GM12878 (cell line): ENCODE data around the gene QPCT. TPM values are rescaled to one million over a fixed set of nuclear protein-coding genes. Genes with fewer than 3 reads are reported as not detected.

ENCODE experiments used
- ATAC-seq: fragments of 200-7000 bp; cut with Tn5 transposase; 3 replicates; pipeline ENCODE4 v1.9.1; 2020; ENCODE audit warnings: mild to moderate bottlenecking, moderate library complexity
- BruUV-seq: library from RNA; stranded (reverse); fragments of 400-500 nt; replicated peaks from 2 replicates; lab custom pipeline; 2021; lab: Mats Ljungman, UMichigan
- CTCF ChIA-PET: fragments of 300-600 bp; sonication (Branson Sonifier 250); formaldehyde crosslinking; extraction: SDS; loops from one replicate; lab custom pipeline; 2021; ENCODE audit warnings: inconsistent platforms; lab: Yijun Ruan, JAX
- POLR2A ChIA-PET: fragments of 350-600 bp; formaldehyde crosslinking; extraction: SDS; loops from one replicate; lab custom pipeline; 2021; ENCODE audit warnings: inconsistent platforms; lab: Charles Lee
- RAD21 ChIA-PET: fragments of 300-600 bp; sonication (Branson Sonifier 250); formaldehyde crosslinking; loops from one replicate; lab custom pipeline; 2023; ENCODE audit warnings: antibody characterized with exemption; ENCODE audit not compliant: unreplicated experiment; lab: Charles Lee
- SMC1A ChIA-PET: fragments of 300-600 bp; sonication (Branson Sonifier 250); formaldehyde crosslinking; loops from one replicate; lab custom pipeline; 2023; ENCODE audit not compliant: unreplicated experiment, uncharacterized antibody; lab: Charles Lee
- DNase-seq: peaks from one replicate; pipeline ENCODE4 v3.0.0-alpha.2; 2011; ENCODE audit warnings: low read depth, low spot score
- FAIRE-seq: peaks from 3 replicates; lab custom pipeline; 2011; peaks lifted over from hg19 to GRCh38; lab: Jason Lieb, UNC
- H2AFZ ChIP-seq: 2 replicates; pipeline ENCODE4 v1.6.0; 2011; ENCODE audit warnings: low read depth, low read length, control low read depth; ENCODE audit not compliant: control insufficient read depth
- H3K27ac ChIP-seq: 2 replicates; pipeline ENCODE4 v1.5.1; 2011; ENCODE audit warnings: control low read depth; ENCODE audit not compliant: control insufficient read depth, insufficient read depth
- H3K27me3 ChIP-seq, 2 experiments: replicated peaks in 1 of 2; 2 replicates each; pipeline versions ENCODE4 v1.6.0 to v1.6.1; 2011; ENCODE audit warnings: low read length in 1 of 2; ENCODE audit not compliant: control insufficient read depth in 2 of 2, insufficient read depth in 2 of 2
- H3K36me3 ChIP-seq, 2 experiments: 2 replicates each; pipeline ENCODE4 v1.5.1; 2011; ENCODE audit warnings: low read length in 1 of 2; ENCODE audit not compliant: control insufficient read depth in 2 of 2, insufficient read depth in 2 of 2
- H3K4me1 ChIP-seq: 2 replicates; pipeline ENCODE4 v1.6.1; 2011; ENCODE audit warnings: mild to moderate bottlenecking, low read length, moderate library complexity, mixed read lengths; ENCODE audit not compliant: control insufficient read depth, insufficient read depth
- H3K4me2 ChIP-seq: 2 replicates; pipeline ENCODE4 v1.6.0; 2011; ENCODE audit warnings: control low read depth; ENCODE audit not compliant: control insufficient read depth, insufficient read depth
- H3K4me3 ChIP-seq: fragments of 200-600 bp; sonication (generic); 2 replicates; pipeline ENCODE4 v1.5.1; 2016
- H3K79me2 ChIP-seq: 2 replicates; pipeline ENCODE4 v1.6.0; 2011; ENCODE audit warnings: low read length; ENCODE audit not compliant: control insufficient read depth, insufficient read depth
- H3K9ac ChIP-seq: 2 replicates; pipeline ENCODE4 v1.8.0; 2011; ENCODE audit warnings: low read length, control low read depth, mixed read lengths; ENCODE audit not compliant: control insufficient read depth, insufficient read depth
- H3K9me3 ChIP-seq: replicated peaks from 3 replicates; pipeline ENCODE4 v1.5.1; 2011; ENCODE audit warnings: mild to moderate bottlenecking, low read length; ENCODE audit not compliant: control insufficient read depth, insufficient read depth
- H4K20me1 ChIP-seq: 2 replicates; pipeline ENCODE4 v1.6.0; 2011; ENCODE audit not compliant: control insufficient read depth, insufficient read depth
- BCL11A ChIP-seq: IDR thresholded peaks from 2 replicates; pipeline ENCODE4 v1.6.1; 2011; ENCODE audit warnings: low read depth, low read length
- BHLHE40 ChIP-seq, 2 experiments: fragments of 450-650 bp in 1 of 2; IDR thresholded peaks; 2 replicates each; pipeline ENCODE4 v1.6.1; 2011 to 2017; ENCODE audit warnings: low read depth in 2 of 2, borderline replicate concordance in 1 of 2, improper control_type of control experiment in 1 of 2, low read length in 1 of 2, mild to moderate bottlenecking in 1 of 2
- BMI1 ChIP-seq: fragments of 450-650 bp; IDR thresholded peaks from 2 replicates; pipeline ENCODE4 v1.6.1; 2016; ENCODE audit warnings: mild to moderate bottlenecking, moderate library complexity, borderline replicate concordance
- FOXK2 ChIP-seq: fragments of 450-650 bp; IDR thresholded peaks from 2 replicates; pipeline ENCODE4 v1.6.1; 2017; ENCODE audit warnings: mild to moderate bottlenecking, moderate library complexity
- GATAD2B ChIP-seq: fragments of 450-650 bp; conservative IDR thresholded peaks from 2 replicates; pipeline ENCODE4 v1.6.1; 2017; ENCODE audit warnings: low read depth, mild to moderate bottlenecking, moderate library complexity
- KDM1A ChIP-seq: fragments of 200-600 bp; sonication (generic); IDR thresholded peaks from 2 replicates; pipeline ENCODE4 v1.6.1; 2016; ENCODE audit warnings: borderline replicate concordance
- MEF2A ChIP-seq: IDR thresholded peaks from 2 replicates; pipeline ENCODE4 v1.6.1; 2011; ENCODE audit warnings: low read depth, mild to moderate bottlenecking, low read length, moderate library complexity; ENCODE audit not compliant: insufficient read depth
- MYB ChIP-seq: fragments of 150-350 bp; IDR thresholded peaks from 2 replicates; pipeline ENCODE4 v1.6.1; 2014; ENCODE audit warnings: mild to moderate bottlenecking, low read depth, low read length, borderline replicate concordance
- POLR2AphosphoS5 ChIP-seq: IDR thresholded peaks from 2 replicates; pipeline ENCODE4 v1.6.1; 2011; ENCODE audit warnings: mild to moderate bottlenecking, low read length, inconsistent platforms
- RBBP5 ChIP-seq: fragments of 200-600 bp; sonication (generic); conservative IDR thresholded peaks from 2 replicates; pipeline ENCODE4 v1.6.1; 2016
- RFX5 ChIP-seq: IDR thresholded peaks from 2 replicates; pipeline ENCODE4 v1.6.1; 2011; ENCODE audit warnings: low read depth, low read length, improper control_type of control experiment
- SPI1 ChIP-seq: IDR thresholded peaks from 2 replicates; pipeline ENCODE4 v1.6.1; 2011; ENCODE audit warnings: low read depth, mild to moderate bottlenecking, low read length, moderate library complexity, borderline replicate concordance; ENCODE audit not compliant: insufficient read depth
- WGBS: methylation state at CpG from one replicate; pipeline ENCODE4 v1.1.6; 2016; ENCODE audit warnings: low lambda C conversion rate; ENCODE audit not compliant: insufficient replicate concordance, insufficient coverage; ENCODE audit errors: missing lambda C conversion rate; 5-methylcytosine and 5-hydroxymethylcytosine counted together
- in situ Hi-C: fragments of 300-500 bp; cut with MboI; formaldehyde crosslinking; loops from 9 replicates; pipeline ENCODE4 v1.14.3; 2018; ENCODE audit warnings: mixed read lengths
- intact Hi-C: fragments of 100-400 bp; cut with micrococcal nuclease; formaldehyde crosslinking; loops from one replicate; pipeline ENCODE4 v1.14.2; 2022; ENCODE audit not compliant: unreplicated experiment
- polyA plus RNA-seq, 11 experiments: library from polyadenylated mRNA; depleted of rRNA in 4 of 11; unstranded in 6 of 11; stranded (reverse) in 5 of 11; fragments of >200 nt; fragmentation: Nextera tagmentation in 4 of 11; fragmentation: Illumina TruSeq in 1 of 11; extraction: Ambion mirVana in 4 of 11; extraction: Trizol in 1 of 11; gene quantifications; 1 replicate in 1 of 11; 2 replicates in 10 of 11; pipeline versions ENCODE4 v1.2.1 to v1.2.3, GENCODE V29; 2011 to 2016; ENCODE audit warnings: inconsistent platforms in 2 of 11, missing spikeins in 2 of 11, low read depth in 1 of 11
- total RNA-seq, 4 experiments: library from RNA; depleted of rRNA in 3 of 4; stranded (reverse); fragments of >200 nt in 3 of 4; fragmentation: Illumina TruSeq in 1 of 4; extraction: Trizol in 1 of 4; gene quantifications; 2 replicates each; pipeline versions ENCODE4 v1.2.1 to v1.2.3, GENCODE V29; 2013 to 2021
- TF ChIP-seq, protein P1 (sequence below): fragments of 450-650 bp; IDR thresholded peaks from 2 replicates; pipeline ENCODE4 v1.6.1; 2017; ENCODE audit warnings: mild to moderate bottlenecking
- TF ChIP-seq, protein P2 (sequence below): fragments of 150-350 bp; IDR thresholded peaks from 2 replicates; pipeline ENCODE4 v1.6.1; 2014; ENCODE audit warnings: mild to moderate bottlenecking, low read depth, low read length
- TF ChIP-seq, protein P3 (sequence below): fragments of 450-650 bp; IDR thresholded peaks from 2 replicates; pipeline ENCODE4 v1.6.1; 2018; ENCODE audit warnings: borderline replicate concordance, mild to moderate bottlenecking; ENCODE audit not compliant: partially characterized antibody
- TF ChIP-seq, protein P4 (sequence below): fragments of 450-650 bp; IDR thresholded peaks from 2 replicates; pipeline ENCODE4 v1.6.1; 2018; ENCODE audit warnings: mild to moderate bottlenecking, low read depth, moderate library complexity; ENCODE audit not compliant: partially characterized antibody

QPCT gene
- total and polyA plus RNA-seq, 10 of the 15 experiments (the other 5 are each of a cell fraction or from before 2014, with no cell fraction given), result 0.14 to 0.86 (median 0.18) TPM; not detected in 1

DNA sequence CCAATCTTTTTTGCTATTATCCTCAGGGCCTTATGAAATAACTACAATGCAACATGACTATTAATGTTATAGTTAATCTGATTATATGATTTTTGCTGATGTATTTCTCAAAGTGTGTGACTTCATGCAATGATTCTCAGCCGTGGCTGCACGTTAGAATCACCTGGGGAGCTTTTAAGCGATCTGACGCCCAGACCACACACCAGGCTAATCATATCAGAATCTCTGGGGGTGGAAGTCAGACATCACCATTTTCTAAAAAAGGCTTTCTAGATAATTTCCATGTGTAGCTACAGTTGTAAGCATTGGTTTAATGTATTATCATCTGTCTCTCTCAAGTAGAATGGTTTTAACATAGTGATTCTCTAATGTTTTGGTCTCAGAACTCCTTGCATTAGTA, 5.5 kb upstream of the QPCT start:
- H2AFZ ChIP-seq, result no peak overlapping the region
- ChIA-PET RAD21 (interaction anchor here (0.6 to 1.0 kb wide), 2 partner anchors 19 to 57 kb away, joined by 3 read pairs; no protein-coding TSS in a partner anchor), CTCF (interaction anchor here (0.7 to 1.4 kb wide), 2 partner anchors 9 to 31 kb away, joined by 3 to 4 read pairs; no protein-coding TSS in a partner anchor), SMC1A (interaction anchor here (0.8 to 1.6 kb wide), 2 partner anchors 10 to 16 kb away, joined by 3 read pairs; no protein-coding TSS in a partner anchor), POLR2A (no interaction called here)
- ATAC-seq (no peak), FAIRE-seq (peak; percentile 7), DNase-seq (no peak)
- in situ Hi-C loops (no loop called here), intact Hi-C loops (no loop called here)
- 49% methylated on average over 4 of the region's 4 CpGs for WGBS
- no peaks in the 10 kb centered on the region for H4K20me1 ChIP-seq
- no peaks in the 10 kb centered on the region for H3K79me2 ChIP-seq
- H3K36me3 ChIP-seq, result no peaks in the 10 kb centered on the region
- no peak overlapping the region for H3K27ac ChIP-seq
- no TSS peak for BruUV-seq
- peaks cover 0 to 6% of the 10 kb centered on the region in 2 experiments; a peak in 1 of 4 replicates for H3K27me3 ChIP-seq
- no peaks in the 10 kb centered on the region for H3K4me1 ChIP-seq
- no peak overlapping the region for H3K4me2 ChIP-seq
- no peak overlapping the region for H3K9ac ChIP-seq
- no peak overlapping the region for H3K4me3 ChIP-seq
- H3K9me3 ChIP-seq, result no peaks in the 10 kb centered on the region
- no peak for TF ChIP-seq MEF2A
- TF ChIP-seq, protein P1, sequence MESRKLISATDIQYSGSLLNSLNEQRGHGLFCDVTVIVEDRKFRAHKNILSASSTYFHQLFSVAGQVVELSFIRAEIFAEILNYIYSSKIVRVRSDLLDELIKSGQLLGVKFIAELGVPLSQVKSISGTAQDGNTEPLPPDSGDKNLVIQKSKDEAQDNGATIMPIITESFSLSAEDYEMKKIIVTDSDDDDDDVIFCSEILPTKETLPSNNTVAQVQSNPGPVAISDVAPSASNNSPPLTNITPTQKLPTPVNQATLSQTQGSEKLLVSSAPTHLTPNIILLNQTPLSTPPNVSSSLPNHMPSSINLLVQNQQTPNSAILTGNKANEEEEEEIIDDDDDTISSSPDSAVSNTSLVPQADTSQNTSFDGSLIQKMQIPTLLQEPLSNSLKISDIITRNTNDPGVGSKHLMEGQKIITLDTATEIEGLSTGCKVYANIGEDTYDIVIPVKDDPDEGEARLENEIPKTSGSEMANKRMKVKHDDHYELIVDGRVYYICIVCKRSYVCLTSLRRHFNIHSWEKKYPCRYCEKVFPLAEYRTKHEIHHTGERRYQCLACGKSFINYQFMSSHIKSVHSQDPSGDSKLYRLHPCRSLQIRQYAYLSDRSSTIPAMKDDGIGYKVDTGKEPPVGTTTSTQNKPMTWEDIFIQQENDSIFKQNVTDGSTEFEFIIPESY, result no peak
- no peak for TF ChIP-seq MYB
- no peak for TF ChIP-seq BHLHE40 (IDR thresholded peaks at IDR 0.05; ENCODE audit: borderline replicate concordance in 1 of 2, low read depth in 2 of 2, low read length in 1 of 2)
- no peak for TF ChIP-seq FOXK2
- no peak for TF ChIP-seq SPI1
- no peak for TF ChIP-seq GATAD2B
- TF ChIP-seq POLR2AphosphoS5, result no peak
- no peak for TF ChIP-seq BMI1
- TF ChIP-seq, protein P2, sequence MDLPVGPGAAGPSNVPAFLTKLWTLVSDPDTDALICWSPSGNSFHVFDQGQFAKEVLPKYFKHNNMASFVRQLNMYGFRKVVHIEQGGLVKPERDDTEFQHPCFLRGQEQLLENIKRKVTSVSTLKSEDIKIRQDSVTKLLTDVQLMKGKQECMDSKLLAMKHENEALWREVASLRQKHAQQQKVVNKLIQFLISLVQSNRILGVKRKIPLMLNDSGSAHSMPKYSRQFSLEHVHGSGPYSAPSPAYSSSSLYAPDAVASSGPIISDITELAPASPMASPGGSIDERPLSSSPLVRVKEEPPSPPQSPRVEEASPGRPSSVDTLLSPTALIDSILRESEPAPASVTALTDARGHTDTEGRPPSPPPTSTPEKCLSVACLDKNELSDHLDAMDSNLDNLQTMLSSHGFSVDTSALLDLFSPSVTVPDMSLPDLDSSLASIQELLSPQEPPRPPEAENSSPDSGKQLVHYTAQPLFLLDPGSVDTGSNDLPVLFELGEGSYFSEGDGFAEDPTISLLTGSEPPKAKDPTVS, result no peak
- TF ChIP-seq RBBP5, result no peak
- no peak for TF ChIP-seq RFX5
- TF ChIP-seq BCL11A, result no peak
- TF ChIP-seq, protein P3, sequence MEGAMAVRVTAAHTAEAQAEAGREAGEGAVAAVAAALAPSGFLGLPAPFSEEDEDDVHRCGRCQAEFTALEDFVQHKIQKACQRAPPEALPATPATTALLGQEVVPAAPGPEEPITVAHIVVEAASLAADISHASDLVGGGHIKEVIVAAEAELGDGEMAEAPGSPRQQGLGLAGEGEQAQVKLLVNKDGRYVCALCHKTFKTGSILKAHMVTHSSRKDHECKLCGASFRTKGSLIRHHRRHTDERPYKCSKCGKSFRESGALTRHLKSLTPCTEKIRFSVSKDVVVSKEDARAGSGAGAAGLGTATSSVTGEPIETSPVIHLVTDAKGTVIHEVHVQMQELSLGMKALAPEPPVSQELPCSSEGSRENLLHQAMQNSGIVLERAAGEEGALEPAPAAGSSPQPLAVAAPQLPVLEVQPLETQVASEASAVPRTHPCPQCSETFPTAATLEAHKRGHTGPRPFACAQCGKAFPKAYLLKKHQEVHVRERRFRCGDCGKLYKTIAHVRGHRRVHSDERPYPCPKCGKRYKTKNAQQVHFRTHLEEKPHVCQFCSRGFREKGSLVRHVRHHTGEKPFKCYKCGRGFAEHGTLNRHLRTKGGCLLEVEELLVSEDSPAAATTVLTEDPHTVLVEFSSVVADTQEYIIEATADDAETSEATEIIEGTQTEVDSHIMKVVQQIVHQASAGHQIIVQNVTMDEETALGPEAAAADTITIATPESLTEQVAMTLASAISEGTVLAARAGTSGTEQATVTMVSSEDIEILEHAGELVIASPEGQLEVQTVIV, result no peak
- no peak for TF ChIP-seq KDM1A
- TF ChIP-seq, protein P4, sequence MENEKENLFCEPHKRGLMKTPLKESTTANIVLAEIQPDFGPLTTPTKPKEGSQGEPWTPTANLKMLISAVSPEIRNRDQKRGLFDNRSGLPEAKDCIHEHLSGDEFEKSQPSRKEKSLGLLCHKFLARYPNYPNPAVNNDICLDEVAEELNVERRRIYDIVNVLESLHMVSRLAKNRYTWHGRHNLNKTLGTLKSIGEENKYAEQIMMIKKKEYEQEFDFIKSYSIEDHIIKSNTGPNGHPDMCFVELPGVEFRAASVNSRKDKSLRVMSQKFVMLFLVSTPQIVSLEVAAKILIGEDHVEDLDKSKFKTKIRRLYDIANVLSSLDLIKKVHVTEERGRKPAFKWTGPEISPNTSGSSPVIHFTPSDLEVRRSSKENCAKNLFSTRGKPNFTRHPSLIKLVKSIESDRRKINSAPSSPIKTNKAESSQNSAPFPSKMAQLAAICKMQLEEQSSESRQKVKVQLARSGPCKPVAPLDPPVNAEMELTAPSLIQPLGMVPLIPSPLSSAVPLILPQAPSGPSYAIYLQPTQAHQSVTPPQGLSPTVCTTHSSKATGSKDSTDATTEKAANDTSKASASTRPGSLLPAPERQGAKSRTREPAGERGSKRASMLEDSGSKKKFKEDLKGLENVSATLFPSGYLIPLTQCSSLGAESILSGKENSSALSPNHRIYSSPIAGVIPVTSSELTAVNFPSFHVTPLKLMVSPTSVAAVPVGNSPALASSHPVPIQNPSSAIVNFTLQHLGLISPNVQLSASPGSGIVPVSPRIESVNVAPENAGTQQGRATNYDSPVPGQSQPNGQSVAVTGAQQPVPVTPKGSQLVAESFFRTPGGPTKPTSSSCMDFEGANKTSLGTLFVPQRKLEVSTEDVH, result no peak
